CD14-positive monocyte (primary cell): ENCODE data around the gene XPO6. TPM values are rescaled to one million over a fixed set of nuclear protein-coding genes. Genes with fewer than 3 reads are reported as not detected.

Experiments used
- DNase-seq, 3 donors: peaks; one replicate each; pipeline ENCODE4 v3.0.0-alpha.2; 2011 to 2022
- H2AFZ ChIP-seq: 2 replicates; pipeline ENCODE4 v1.6.0; 2012; ENCODE audit warnings: mild to moderate bottlenecking, low read depth, low read length, inconsistent platforms; ENCODE audit not compliant: insufficient read depth, poor library complexity, severe bottlenecking
- H3K27ac ChIP-seq, 2 donors: 1 replicate in 1 of 2; 2 replicates in 1 of 2; pipeline ENCODE4 v1.5.1; 2012 to 2013; ENCODE audit warnings: low read length in 2 of 2, control low read depth in 1 of 2, inconsistent platforms in 1 of 2, low read depth in 1 of 2, mild to moderate bottlenecking in 1 of 2
- H3K27me3 ChIP-seq, 2 donors: one replicate each; pipeline versions ENCODE4 v1.6.0 to v1.6.1; 2011 to 2013; ENCODE audit warnings: low read length in 2 of 2; ENCODE audit not compliant: control insufficient read depth in 2 of 2, insufficient read depth in 2 of 2
- H3K36me3 ChIP-seq, 2 donors: replicated peaks in 1 of 2; 1 replicate in 1 of 2; 2 replicates in 1 of 2; pipeline versions ENCODE4 v1.5.1 to v1.6.1; 2012 to 2013; ENCODE audit warnings: low read length in 2 of 2, control low read depth in 1 of 2, inconsistent platforms in 1 of 2, mild to moderate bottlenecking in 1 of 2; ENCODE audit not compliant: insufficient read depth in 2 of 2, control insufficient read depth in 1 of 2
- H3K4me1 ChIP-seq, 2 donors: 1 replicate in 1 of 2; 2 replicates in 1 of 2; pipeline versions ENCODE4 v1.5.1 to v1.6.1; 2012 to 2013; ENCODE audit warnings: low read length in 2 of 2, control low read depth in 1 of 2, inconsistent platforms in 1 of 2, mild to moderate bottlenecking in 1 of 2, moderate library complexity in 1 of 2; ENCODE audit not compliant: insufficient read depth in 2 of 2, control insufficient read depth in 1 of 2
- H3K4me2 ChIP-seq: replicated peaks from 2 replicates; pipeline ENCODE3; 2012; ENCODE audit warnings: low read length, moderate library complexity, mild to moderate bottlenecking; ENCODE audit not compliant: poor library complexity, severe bottlenecking; ENCODE audit errors: extremely low read depth
- H3K4me3 ChIP-seq, 3 experiments: fragments of 200-600 bp in 1 of 3; sonication (generic) in 1 of 3; replicated peaks in 1 of 3; 1 replicate in 2 of 3; 2 replicates in 1 of 3; pipeline ENCODE4 v1.5.1; 2011 to 2013; ENCODE audit warnings: low read length in 3 of 3, mild to moderate bottlenecking in 3 of 3, control low read depth in 2 of 3, low read depth in 2 of 3, inconsistent platforms in 1 of 3, moderate library complexity in 1 of 3
- H3K79me2 ChIP-seq: 2 replicates; pipeline ENCODE4 v1.6.0; 2012; ENCODE audit warnings: mild to moderate bottlenecking, control low read depth, inconsistent platforms, low read length, moderate library complexity; ENCODE audit not compliant: insufficient read depth
- H3K9ac ChIP-seq: 2 replicates; pipeline ENCODE4 v1.6.0; 2017; ENCODE audit warnings: low read length, mild to moderate bottlenecking; ENCODE audit not compliant: insufficient read depth, poor library complexity, severe bottlenecking
- H3K9me3 ChIP-seq, 2 donors: replicated peaks in 1 of 2; 1 replicate in 1 of 2; 2 replicates in 1 of 2; pipeline versions ENCODE4 v1.5.1 to v1.6.1; 2012 to 2013; ENCODE audit warnings: low read length in 2 of 2, control low read depth in 1 of 2; ENCODE audit not compliant: control insufficient read depth in 1 of 2, insufficient read depth in 1 of 2
- H4K20me1 ChIP-seq: 2 replicates; pipeline ENCODE4 v1.6.0; 2012; ENCODE audit warnings: mild to moderate bottlenecking, low read length, control low read depth, moderate library complexity; ENCODE audit not compliant: insufficient read depth
- H3K27ac Mint-ChIP-seq, 7 donors: one replicate each; pipeline ENCODE4 v1.8.0; 2020; ENCODE audit warnings: mild to moderate bottlenecking in 7 of 7, mixed read lengths in 7 of 7, moderate library complexity in 6 of 7, inconsistent platforms in 2 of 7
- H3K27me3 Mint-ChIP-seq, 3 donors: one replicate each; pipeline ENCODE4 v1.8.0; 2021 to 2022; ENCODE audit warnings: low read depth in 3 of 3, mild to moderate bottlenecking in 3 of 3, mixed read lengths in 3 of 3, moderate library complexity in 3 of 3, inconsistent platforms in 1 of 3
- H3K36me3 Mint-ChIP-seq, 2 donors: one replicate each; pipeline ENCODE4 v1.8.0; 2020; ENCODE audit warnings: mixed read lengths in 2 of 2, inconsistent platforms in 1 of 2, mild to moderate bottlenecking in 1 of 2
- H3K4me1 Mint-ChIP-seq: one replicate; pipeline ENCODE4 v1.8.0; 2020; ENCODE audit warnings: mild to moderate bottlenecking, mixed read lengths
- H3K4me3 Mint-ChIP-seq, 2 donors: one replicate each; pipeline ENCODE4 v1.8.0; 2020; ENCODE audit warnings: mild to moderate bottlenecking in 2 of 2, mixed read lengths in 2 of 2, moderate library complexity in 1 of 2
- H3K9me3 Mint-ChIP-seq, 7 donors: one replicate each; pipeline ENCODE4 v1.8.0; 2020 to 2022; ENCODE audit warnings: mixed read lengths in 7 of 7, mild to moderate bottlenecking in 6 of 7, moderate library complexity in 6 of 7, inconsistent platforms in 2 of 7
- CTCF ChIP-seq: fragments of 200-600 bp; IDR thresholded peaks from one replicate; pipeline ENCODE4 v1.8.0; 2022; ENCODE audit warnings: antibody characterized with exemption, mild to moderate bottlenecking
- WGBS: methylation state at CpG from one replicate; pipeline ENCODE4 v1.1.5; 2013; ENCODE audit warnings: missing lambda C conversion rate; ENCODE audit not compliant: insufficient coverage; 5-methylcytosine and 5-hydroxymethylcytosine counted together
- intact Hi-C, 2 donors: fragments of 100-400 bp; cut with micrococcal nuclease; formaldehyde crosslinking; loops; one replicate each; pipeline versions ENCODE4 v1.15.0 to v1.15.1; 2023
- polyA plus RNA-seq, 3 donors: library from polyadenylated mRNA; depleted of rRNA in 1 of 3; unstranded in 2 of 3; stranded (reverse) in 1 of 3; fragments of 300-500 nt in 2 of 3; fragments of >200 nt in 1 of 3; fragmentation: Illumina TruSeq in 2 of 3; gene quantifications; 1 replicate in 2 of 3; 2 replicates in 1 of 3; pipeline ENCODE4 v1.2.3, GENCODE V29; 2012 to 2021

Gene XPO6
- polyA plus RNA-seq, 3 donors, result 35.7 to 166 (median 38.3) TPM

- H3K9me3 Mint-ChIP-seq, result peaks cover 0 to 5% (median 4%) of the 10 kb centered on the region in 7 donors
- Histone ChIP-seq H3K4me2 (no peak overlapping the region), H3K79me2 (no peaks in the 10 kb centered on the region), H3K36me3 (no peaks in the 10 kb centered on the region), H3K4me3 (no peak overlapping the region), H3K27ac (no peak overlapping the region), H3K27me3 (peaks cover 0 to under 1% of the 10 kb centered on the region in 2 donors), H3K4me1 (no peaks in the 10 kb centered on the region), H2AFZ (no peak overlapping the region), H3K9ac (no peak overlapping the region), H4K20me1 (no peaks in the 10 kb centered on the region), H3K9me3 (no peaks in the 10 kb centered on the region)
- WGBS, result 25% methylated on average over 11 of the region's 15 CpGs
- no peak for DNase-seq
- intact Hi-C loops, result no loop called here
- H3K4me1 Mint-ChIP-seq, result peaks cover 2% of the 10 kb centered on the region
- H3K27ac Mint-ChIP-seq, result no peak overlapping the region
- peaks cover 4 to 15% (median 8%) of the 10 kb centered on the region in 3 donors for H3K27me3 Mint-ChIP-seq
- H3K4me3 Mint-ChIP-seq, result no peak overlapping the region
- TF ChIP-seq CTCF, result no peak
- H3K36me3 Mint-ChIP-seq, result no peaks in the 10 kb centered on the region
These were observed 158.3 kb downstream of the XPO6 start for GRCh38 chr16:28053461-28053860.

GRCh38 chr16:28052274-28053128 lies 159.3 kb downstream of the XPO6 start:
- Histone ChIP-seq H4K20me1 (no peaks in the 10 kb centered on the region), H3K27ac (no peak overlapping the region), H3K27me3 (no peaks in the 10 kb centered on the region), H3K4me2 (no peak overlapping the region), H3K4me3 (no peak overlapping the region), H3K9me3 (no peaks in the 10 kb centered on the region), H3K4me1 (no peaks in the 10 kb centered on the region), H3K36me3 (no peaks in the 10 kb centered on the region), H2AFZ (no peak overlapping the region), H3K79me2 (no peaks in the 10 kb centered on the region), H3K9ac (no peak overlapping the region)
- Mint-ChIP-seq H3K27me3 (peaks cover 2 to 11% (median 8%) of the 10 kb centered on the region in 3 donors), H3K4me3 (no peak overlapping the region), H3K9me3 (peaks cover 0 to 9% (median 4%) of the 10 kb centered on the region in 7 donors), H3K27ac (no peak overlapping the region), H3K36me3 (no peaks in the 10 kb centered on the region), H3K4me1 (peaks cover 2% of the 10 kb centered on the region)
- DNase-seq, result no peak
- intact Hi-C loops, result no loop called here
- no peak for TF ChIP-seq CTCF
- WGBS, result 75% methylated on average over 1 of the region's 8 CpGs
